Endothelial cell of umbilical vein (primary cell): ENCODE measurements around the gene MACROD2. TPM values are rescaled to one million over a fixed set of nuclear protein-coding genes. Genes with fewer than 3 reads are reported as not detected.

Experiments used
- BruUV-seq: library from RNA; stranded (reverse); fragments of 400-500 nt; replicated peaks from 2 replicates; lab custom pipeline; 2021; lab: Mats Ljungman, UMichigan
- CTCF ChIA-PET: fragments of 300-600, 350-600 bp; sonication (Branson Sonifier 250); formaldehyde crosslinking; loops from one replicate; lab custom pipeline; 2021; ENCODE audit warnings: antibody characterized with exemption, inconsistent platforms; lab: Charles Lee
- POLR2A ChIA-PET: fragments of 300-600, 350-600 bp; sonication (Branson Sonifier 250); formaldehyde crosslinking; loops from one replicate; lab custom pipeline; 2021; ENCODE audit warnings: antibody characterized with exemption, inconsistent platforms; lab: Charles Lee
- DNase-seq: peaks from one replicate; pipeline ENCODE4 v3.0.0-alpha.2; 2011; ENCODE audit warnings: low read depth, low spot score
- FAIRE-seq: peaks from 2 replicates; lab custom pipeline; 2011; peaks lifted over from hg19 to GRCh38; lab: Jason Lieb, UNC
- H2AFZ ChIP-seq: 2 replicates; pipeline ENCODE4 v1.6.0; 2012; ENCODE audit warnings: low read depth, low read length, control low read depth, inconsistent platforms
- H3K27ac ChIP-seq: 2 replicates; pipeline ENCODE4 v1.5.1; 2011; ENCODE audit warnings: low read depth, mild to moderate bottlenecking, control low read depth, low read length, moderate library complexity; ENCODE audit not compliant: insufficient read depth
- H3K27me3 ChIP-seq, 2 experiments: 2 replicates each; pipeline versions ENCODE4 v1.6.0 to v1.6.1; 2011; ENCODE audit warnings: low read length in 2 of 2, mixed read lengths in 1 of 2; ENCODE audit not compliant: control insufficient read depth in 2 of 2, insufficient read depth in 2 of 2
- H3K36me3 ChIP-seq, 2 experiments: 2 replicates in 1 of 2; 3 replicates in 1 of 2; pipeline ENCODE4 v1.5.1; 2011; ENCODE audit warnings: low read length in 2 of 2, mild to moderate bottlenecking in 1 of 2, moderate library complexity in 1 of 2; ENCODE audit not compliant: control insufficient read depth in 2 of 2, insufficient read depth in 2 of 2; ENCODE audit errors: extremely low read depth in 1 of 2
- H3K4me1 ChIP-seq: 3 replicates; pipeline ENCODE4 v1.5.1; 2011; ENCODE audit warnings: mild to moderate bottlenecking, low read length; ENCODE audit not compliant: control insufficient read depth, insufficient read depth; ENCODE audit errors: extremely low read depth
- H3K4me2 ChIP-seq: 2 replicates; pipeline ENCODE4 v1.6.1; 2011; ENCODE audit warnings: low read length, control low read depth, mixed read lengths; ENCODE audit not compliant: insufficient read depth
- H3K4me3 ChIP-seq, 3 experiments: fragments of 200-600 bp in 1 of 3; sonication (generic), shearing (Covaris generic) in 1 of 3; replicated peaks in 1 of 3; 2 replicates each; pipeline ENCODE4 v1.5.1; 2011 to 2016; ENCODE audit warnings: control low read depth in 3 of 3, low read length in 3 of 3, mild to moderate bottlenecking in 2 of 3, inconsistent platforms in 1 of 3, low read depth in 1 of 3, moderate library complexity in 1 of 3; ENCODE audit not compliant: insufficient read depth in 1 of 3
- H3K79me2 ChIP-seq: 2 replicates; pipeline ENCODE4 v1.6.0; 2012; ENCODE audit warnings: low read length, inconsistent platforms; ENCODE audit not compliant: control insufficient read depth, insufficient read depth
- H3K9ac ChIP-seq: replicated peaks from 2 replicates; pipeline ENCODE3; 2011; ENCODE audit warnings: low read length, control low read depth; ENCODE audit not compliant: insufficient read depth; ENCODE audit errors: extremely low read depth
- H3K9me1 ChIP-seq: replicated peaks from 3 replicates; pipeline ENCODE4 v1.6.0; 2011; ENCODE audit warnings: mild to moderate bottlenecking, low read length; ENCODE audit not compliant: control insufficient read depth, insufficient read depth; ENCODE audit errors: extremely low read depth
- H3K9me3 ChIP-seq: replicated peaks from 2 replicates; pipeline ENCODE4 v1.5.1; 2012; ENCODE audit warnings: low read length, inconsistent platforms; ENCODE audit not compliant: control insufficient read depth, insufficient read depth
- H4K20me1 ChIP-seq: replicated peaks from 2 replicates; pipeline ENCODE3; 2011; ENCODE audit warnings: mild to moderate bottlenecking, low read length; ENCODE audit not compliant: control insufficient read depth, insufficient read depth; ENCODE audit errors: extremely low read depth
- GATA2 ChIP-seq: IDR thresholded peaks from 2 replicates; pipeline ENCODE4 v1.7.0; 2011; ENCODE audit warnings: low read depth, mild to moderate bottlenecking, moderate library complexity, mixed read lengths, low read length; ENCODE audit not compliant: insufficient read length, insufficient read depth
- MYC ChIP-seq: IDR thresholded peaks from one replicate; pipeline ENCODE4 v1.6.1; 2011; ENCODE audit warnings: mild to moderate bottlenecking, low read depth, low read length
- dilution Hi-C: fragments of 300-500 bp; cut with MboI; formaldehyde crosslinking; loops from one replicate; pipeline ENCODE4 v1.15.0; 2019; ENCODE audit warnings: low sequenced_read_pairs; ENCODE audit not compliant: extremely low pct_ligation_motif_present
- intact Hi-C: fragments of 100-400 bp; cut with micrococcal nuclease; formaldehyde crosslinking; loops from one replicate; pipeline ENCODE4 v1.10.0; 2022
- polyA plus RNA-seq, 4 experiments: library from polyadenylated mRNA; depleted of rRNA in 3 of 4; stranded (reverse) in 3 of 4; unstranded in 1 of 4; fragments of >200 nt; gene quantifications; 2 replicates each; pipeline versions ENCODE4 v1.2.1 to v1.2.3, GENCODE V29; 2011 to 2012; ENCODE audit warnings: missing spikeins in 1 of 4
- total RNA-seq: library from RNA; stranded (reverse); gene quantifications from 2 replicates; pipeline ENCODE4 v1.2.3, GENCODE V29; 2021
- TF ChIP-seq, protein P1 (sequence below), 2 donors: IDR thresholded peaks; 1 replicate in 1 of 2; 2 replicates in 1 of 2; pipeline ENCODE4 v1.5.1; 2011; ENCODE audit warnings: low read length in 2 of 2, mild to moderate bottlenecking in 2 of 2, moderate library complexity in 2 of 2, control low read depth in 1 of 2, inconsistent platforms in 1 of 2, low read depth in 1 of 2; ENCODE audit not compliant: insufficient read depth in 1 of 2; ENCODE audit errors: extremely low read depth in 1 of 2

Gene MACROD2
- total and polyA plus RNA-seq, 2 donors (not counting 3 experiments of a cell fraction or from before 2014, with no cell fraction given): 0.11 to 0.73 TPM

DNA sequence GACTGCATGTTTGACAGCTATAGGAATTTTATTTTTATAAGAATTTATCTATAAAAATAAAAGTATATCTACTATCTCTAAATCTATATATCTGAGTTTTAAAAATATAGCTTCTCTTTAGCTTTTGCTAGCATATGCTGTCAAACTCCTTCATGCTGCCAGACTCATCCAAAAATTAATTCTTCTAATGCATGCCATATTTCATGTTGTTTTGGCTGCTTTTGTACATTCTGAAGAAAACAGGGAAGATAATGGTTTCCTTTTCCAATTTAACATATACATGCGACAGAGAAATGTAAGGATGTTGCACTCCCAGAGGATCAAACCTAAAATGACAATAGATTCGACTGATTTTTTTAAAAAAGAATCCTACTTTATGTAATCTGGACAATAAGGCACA lies 919.3 kb downstream of the MACROD2 start:
- no peaks in the 10 kb centered on the region for H4K20me1 ChIP-seq
- H3K4me2 ChIP-seq: no peak overlapping the region
- TF ChIP-seq GATA2 (no peak), MYC (no peak)
- TF ChIP-seq, protein P1, sequence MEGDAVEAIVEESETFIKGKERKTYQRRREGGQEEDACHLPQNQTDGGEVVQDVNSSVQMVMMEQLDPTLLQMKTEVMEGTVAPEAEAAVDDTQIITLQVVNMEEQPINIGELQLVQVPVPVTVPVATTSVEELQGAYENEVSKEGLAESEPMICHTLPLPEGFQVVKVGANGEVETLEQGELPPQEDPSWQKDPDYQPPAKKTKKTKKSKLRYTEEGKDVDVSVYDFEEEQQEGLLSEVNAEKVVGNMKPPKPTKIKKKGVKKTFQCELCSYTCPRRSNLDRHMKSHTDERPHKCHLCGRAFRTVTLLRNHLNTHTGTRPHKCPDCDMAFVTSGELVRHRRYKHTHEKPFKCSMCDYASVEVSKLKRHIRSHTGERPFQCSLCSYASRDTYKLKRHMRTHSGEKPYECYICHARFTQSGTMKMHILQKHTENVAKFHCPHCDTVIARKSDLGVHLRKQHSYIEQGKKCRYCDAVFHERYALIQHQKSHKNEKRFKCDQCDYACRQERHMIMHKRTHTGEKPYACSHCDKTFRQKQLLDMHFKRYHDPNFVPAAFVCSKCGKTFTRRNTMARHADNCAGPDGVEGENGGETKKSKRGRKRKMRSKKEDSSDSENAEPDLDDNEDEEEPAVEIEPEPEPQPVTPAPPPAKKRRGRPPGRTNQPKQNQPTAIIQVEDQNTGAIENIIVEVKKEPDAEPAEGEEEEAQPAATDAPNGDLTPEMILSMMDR (IDR thresholded peaks at IDR 0.05; ENCODE audit: extremely low read depth in 1 of 2, insufficient read depth in 1 of 2, low read depth in 1 of 2, low read length in 2 of 2): no peak
- H3K9ac ChIP-seq: no peak overlapping the region
- no peak for FAIRE-seq
- no peak overlapping the region for H2AFZ ChIP-seq
- H3K4me1 ChIP-seq: peaks cover 14% of the 10 kb centered on the region
- no peaks in the 10 kb centered on the region for H3K9me3 ChIP-seq
- no peaks in the 10 kb centered on the region for H3K79me2 ChIP-seq
- H3K4me3 ChIP-seq: no peak overlapping the region
- no peak for DNase-seq
- intact Hi-C loops: no loop called here
- BruUV-seq: no TSS peak
- no peak overlapping the region for H3K27ac ChIP-seq
- CTCF ChIA-PET: interaction anchor here (1.3 to 1.6 kb wide), 3 partner anchors 8 to 15 kb away, joined by 3 to 5 read pairs (median 3); no protein-coding TSS in a partner anchor
- H3K36me3 ChIP-seq: no peaks in the 10 kb centered on the region
- H3K27me3 ChIP-seq: no peaks in the 10 kb centered on the region
- dilution Hi-C loops: no loop called here
- H3K9me1 ChIP-seq: no peaks in the 10 kb centered on the region
- POLR2A ChIA-PET: no interaction called here

DNA sequence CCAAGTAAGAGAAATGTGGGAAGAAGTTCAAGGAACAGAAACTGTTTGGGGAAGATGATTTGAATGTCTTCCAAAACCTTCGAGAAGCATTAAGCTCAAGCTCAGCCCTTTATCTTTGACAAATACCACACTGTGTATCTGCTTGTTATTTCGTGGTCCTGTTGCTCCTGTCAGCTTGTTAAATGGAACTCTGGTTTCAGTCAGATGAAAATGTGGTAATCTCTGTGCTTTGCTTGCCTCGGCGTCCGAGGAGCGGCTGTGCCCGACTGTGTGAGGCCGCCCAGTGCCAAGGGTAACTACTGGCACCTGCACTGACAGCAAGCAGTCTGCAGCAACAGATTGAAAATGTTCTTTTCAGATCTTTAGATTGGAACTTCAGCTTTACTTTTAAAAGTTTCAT lies 920.0 kb downstream of the MACROD2 start:
- DNase-seq: no peak
- H3K79me2 ChIP-seq: no peaks in the 10 kb centered on the region
- H3K9ac ChIP-seq: no peak overlapping the region
- dilution Hi-C loops (no loop called here), intact Hi-C loops (no loop called here)
- no peak overlapping the region for H2AFZ ChIP-seq
- no peaks in the 10 kb centered on the region for H3K9me3 ChIP-seq
- no peak overlapping the region for H3K27ac ChIP-seq
- FAIRE-seq: no peak
- BruUV-seq: no TSS peak
- H3K4me1 ChIP-seq: peaks cover 20% of the 10 kb centered on the region
- no peak overlapping the region for H3K4me3 ChIP-seq
- no peak for TF ChIP-seq MYC
- no peaks in the 10 kb centered on the region for H3K36me3 ChIP-seq
- ChIA-PET POLR2A (interaction anchor here (0.5 kb wide), 1 partner anchor 17 kb away, joined by 4 read pairs; no protein-coding TSS in a partner anchor), CTCF (interaction anchor here (0.6 to 1.5 kb wide), 2 partner anchors 9 to 12 kb away, joined by 3 read pairs; no protein-coding TSS in a partner anchor)
- H3K4me2 ChIP-seq: no peak overlapping the region
- H4K20me1 ChIP-seq: no peaks in the 10 kb centered on the region
- no peaks in the 10 kb centered on the region for H3K27me3 ChIP-seq
- no peaks in the 10 kb centered on the region for H3K9me1 ChIP-seq
